HG03460 (cell line): Measurements from ENCODE around the gene SIRPA.

Experiments used
- ATAC-seq: cut with Tn5 transposase; IDR thresholded peaks from one replicate; pipeline ENCODE4 v1.9.1; 2021; ENCODE audit not compliant: unreplicated experiment

SIRPA gene

GRCh38 chr20:1887321-1887720, 7.9 kb upstream of the SIRPA start:
- ATAC-seq, result no peak

GRCh38 chr20:1887756-1888155, 7.5 kb upstream of the SIRPA start:
- no peak for ATAC-seq

- ATAC-seq, result no peak
Observed at GRCh38 chr20:1888796-1889463, 6.3 kb upstream of the SIRPA start.

- no peak for ATAC-seq
Observed at GRCh38 chr20:1890469-1891262, 4.5 kb upstream of the SIRPA start.

- no peak for ATAC-seq
Observed at GRCh38 chr20:1891263-1892118, 3.7 kb upstream of the SIRPA start.

GRCh38 chr20:1892119-1892385, 3.2 kb upstream of the SIRPA start:
- ATAC-seq, result no peak

- no peak for ATAC-seq
Observed at GRCh38 chr20:1893721-1894470, 1.3 kb upstream of the SIRPA start.

- ATAC-seq, result no peak
Observed at GRCh38 chr20:1894471-1894950, 696 bp upstream of the SIRPA start.

GRCh38 chr20:1895674-1896483, 672 bp downstream of the SIRPA start:
- ATAC-seq, result no peak

- ATAC-seq, result no peak
Observed at GRCh38 chr20:1896484-1897258, 1.5 kb downstream of the SIRPA start.

GRCh38 chr20:1897541-1897940, 2.3 kb downstream of the SIRPA start:
- ATAC-seq, result no peak

- no peak for ATAC-seq
Observed at GRCh38 chr20:1897965-1898464, 2.8 kb downstream of the SIRPA start.

GRCh38 chr20:1898482-1899240, 3.5 kb downstream of the SIRPA start:
- ATAC-seq, result no peak

- ATAC-seq, result no peak
Observed at GRCh38 chr20:1899241-1899525, 4.0 kb downstream of the SIRPA start.

GRCh38 chr20:1900321-1900801, 5.2 kb downstream of the SIRPA start:
- ATAC-seq, result no peak

- no peak for ATAC-seq
Observed at GRCh38 chr20:1901704-1902103, 6.5 kb downstream of the SIRPA start.

GRCh38 chr20:1902188-1902587, 7.0 kb downstream of the SIRPA start:
- ATAC-seq, result no peak

- no peak for ATAC-seq
Observed at GRCh38 chr20:1904135-1904534, 8.9 kb downstream of the SIRPA start.

- no peak for ATAC-seq
Observed at GRCh38 chr20:1905009-1905408, 9.8 kb downstream of the SIRPA start.
